Measurements from ENCODE around the gene PDGFB.

DNA sequence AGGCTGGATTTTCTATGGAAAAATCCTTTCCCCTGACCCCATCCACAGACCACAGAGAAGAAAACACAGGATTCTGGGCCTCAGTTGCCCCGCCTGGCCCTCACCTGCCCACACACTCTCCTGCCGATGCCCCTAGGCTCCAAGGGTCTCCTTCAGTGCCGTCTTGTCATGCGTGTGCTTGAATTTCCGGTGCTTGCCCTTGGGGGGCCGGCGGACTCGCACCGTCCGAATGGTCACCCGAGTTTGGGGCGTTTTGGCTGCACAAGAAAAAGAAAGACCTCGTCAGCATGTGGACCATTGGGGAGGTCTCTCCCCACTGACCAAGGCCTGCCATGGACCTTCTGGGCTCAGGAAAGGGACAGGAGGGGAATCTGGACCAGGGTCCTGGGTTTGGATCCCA is 19.2 kb downstream of the PDGFB start:
- TF ChIP-seq POLR2AphosphoS5 (IDR thresholded peaks at IDR 0.05; ENCODE audit: low read depth) (no peak), EZH2 (IDR thresholded peaks at IDR 0.05; ENCODE audit: low read depth, unreplicated experiment) (no peak), NANOG (IDR thresholded peaks at IDR 0.05; ENCODE audit: borderline replicate concordance) (no peak), JUNB (IDR thresholded peaks at IDR 0.05; ENCODE audit: unreplicated experiment) (no peak), EZH2phosphoT487 (IDR thresholded peaks at IDR 0.05; ENCODE audit: unreplicated experiment) (no peak), ZNF331 (CRISPR knock-in tag; IDR thresholded peaks at IDR 0.05; ENCODE audit: low read depth) (no peak), CREB1 (CRISPR knock-in tag; IDR thresholded peaks at IDR 0.05; ENCODE audit: low read depth) (no peak), STAT1 (IDR thresholded peaks at IDR 0.05; ENCODE audit: unreplicated experiment) (no peak), ZNF114 (CRISPR knock-in tag; IDR thresholded peaks at IDR 0.05) (no peak)
- TF ChIP-seq, protein P1, sequence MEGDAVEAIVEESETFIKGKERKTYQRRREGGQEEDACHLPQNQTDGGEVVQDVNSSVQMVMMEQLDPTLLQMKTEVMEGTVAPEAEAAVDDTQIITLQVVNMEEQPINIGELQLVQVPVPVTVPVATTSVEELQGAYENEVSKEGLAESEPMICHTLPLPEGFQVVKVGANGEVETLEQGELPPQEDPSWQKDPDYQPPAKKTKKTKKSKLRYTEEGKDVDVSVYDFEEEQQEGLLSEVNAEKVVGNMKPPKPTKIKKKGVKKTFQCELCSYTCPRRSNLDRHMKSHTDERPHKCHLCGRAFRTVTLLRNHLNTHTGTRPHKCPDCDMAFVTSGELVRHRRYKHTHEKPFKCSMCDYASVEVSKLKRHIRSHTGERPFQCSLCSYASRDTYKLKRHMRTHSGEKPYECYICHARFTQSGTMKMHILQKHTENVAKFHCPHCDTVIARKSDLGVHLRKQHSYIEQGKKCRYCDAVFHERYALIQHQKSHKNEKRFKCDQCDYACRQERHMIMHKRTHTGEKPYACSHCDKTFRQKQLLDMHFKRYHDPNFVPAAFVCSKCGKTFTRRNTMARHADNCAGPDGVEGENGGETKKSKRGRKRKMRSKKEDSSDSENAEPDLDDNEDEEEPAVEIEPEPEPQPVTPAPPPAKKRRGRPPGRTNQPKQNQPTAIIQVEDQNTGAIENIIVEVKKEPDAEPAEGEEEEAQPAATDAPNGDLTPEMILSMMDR (conservative IDR thresholded peaks at IDR 0.05; ENCODE audit: low read depth in 2 of 2) = no peak
- TF ChIP-seq, protein P2, sequence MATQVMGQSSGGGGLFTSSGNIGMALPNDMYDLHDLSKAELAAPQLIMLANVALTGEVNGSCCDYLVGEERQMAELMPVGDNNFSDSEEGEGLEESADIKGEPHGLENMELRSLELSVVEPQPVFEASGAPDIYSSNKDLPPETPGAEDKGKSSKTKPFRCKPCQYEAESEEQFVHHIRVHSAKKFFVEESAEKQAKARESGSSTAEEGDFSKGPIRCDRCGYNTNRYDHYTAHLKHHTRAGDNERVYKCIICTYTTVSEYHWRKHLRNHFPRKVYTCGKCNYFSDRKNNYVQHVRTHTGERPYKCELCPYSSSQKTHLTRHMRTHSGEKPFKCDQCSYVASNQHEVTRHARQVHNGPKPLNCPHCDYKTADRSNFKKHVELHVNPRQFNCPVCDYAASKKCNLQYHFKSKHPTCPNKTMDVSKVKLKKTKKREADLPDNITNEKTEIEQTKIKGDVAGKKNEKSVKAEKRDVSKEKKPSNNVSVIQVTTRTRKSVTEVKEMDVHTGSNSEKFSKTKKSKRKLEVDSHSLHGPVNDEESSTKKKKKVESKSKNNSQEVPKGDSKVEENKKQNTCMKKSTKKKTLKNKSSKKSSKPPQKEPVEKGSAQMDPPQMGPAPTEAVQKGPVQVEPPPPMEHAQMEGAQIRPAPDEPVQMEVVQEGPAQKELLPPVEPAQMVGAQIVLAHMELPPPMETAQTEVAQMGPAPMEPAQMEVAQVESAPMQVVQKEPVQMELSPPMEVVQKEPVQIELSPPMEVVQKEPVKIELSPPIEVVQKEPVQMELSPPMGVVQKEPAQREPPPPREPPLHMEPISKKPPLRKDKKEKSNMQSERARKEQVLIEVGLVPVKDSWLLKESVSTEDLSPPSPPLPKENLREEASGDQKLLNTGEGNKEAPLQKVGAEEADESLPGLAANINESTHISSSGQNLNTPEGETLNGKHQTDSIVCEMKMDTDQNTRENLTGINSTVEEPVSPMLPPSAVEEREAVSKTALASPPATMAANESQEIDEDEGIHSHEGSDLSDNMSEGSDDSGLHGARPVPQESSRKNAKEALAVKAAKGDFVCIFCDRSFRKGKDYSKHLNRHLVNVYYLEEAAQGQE (IDR thresholded peaks at IDR 0.05; ENCODE audit: unreplicated experiment) = no peak
- TF ChIP-seq, protein P3, sequence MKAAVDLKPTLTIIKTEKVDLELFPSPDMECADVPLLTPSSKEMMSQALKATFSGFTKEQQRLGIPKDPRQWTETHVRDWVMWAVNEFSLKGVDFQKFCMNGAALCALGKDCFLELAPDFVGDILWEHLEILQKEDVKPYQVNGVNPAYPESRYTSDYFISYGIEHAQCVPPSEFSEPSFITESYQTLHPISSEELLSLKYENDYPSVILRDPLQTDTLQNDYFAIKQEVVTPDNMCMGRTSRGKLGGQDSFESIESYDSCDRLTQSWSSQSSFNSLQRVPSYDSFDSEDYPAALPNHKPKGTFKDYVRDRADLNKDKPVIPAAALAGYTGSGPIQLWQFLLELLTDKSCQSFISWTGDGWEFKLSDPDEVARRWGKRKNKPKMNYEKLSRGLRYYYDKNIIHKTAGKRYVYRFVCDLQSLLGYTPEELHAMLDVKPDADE (IDR thresholded peaks at IDR 0.05) = no peak
- TF ChIP-seq, protein P4, sequence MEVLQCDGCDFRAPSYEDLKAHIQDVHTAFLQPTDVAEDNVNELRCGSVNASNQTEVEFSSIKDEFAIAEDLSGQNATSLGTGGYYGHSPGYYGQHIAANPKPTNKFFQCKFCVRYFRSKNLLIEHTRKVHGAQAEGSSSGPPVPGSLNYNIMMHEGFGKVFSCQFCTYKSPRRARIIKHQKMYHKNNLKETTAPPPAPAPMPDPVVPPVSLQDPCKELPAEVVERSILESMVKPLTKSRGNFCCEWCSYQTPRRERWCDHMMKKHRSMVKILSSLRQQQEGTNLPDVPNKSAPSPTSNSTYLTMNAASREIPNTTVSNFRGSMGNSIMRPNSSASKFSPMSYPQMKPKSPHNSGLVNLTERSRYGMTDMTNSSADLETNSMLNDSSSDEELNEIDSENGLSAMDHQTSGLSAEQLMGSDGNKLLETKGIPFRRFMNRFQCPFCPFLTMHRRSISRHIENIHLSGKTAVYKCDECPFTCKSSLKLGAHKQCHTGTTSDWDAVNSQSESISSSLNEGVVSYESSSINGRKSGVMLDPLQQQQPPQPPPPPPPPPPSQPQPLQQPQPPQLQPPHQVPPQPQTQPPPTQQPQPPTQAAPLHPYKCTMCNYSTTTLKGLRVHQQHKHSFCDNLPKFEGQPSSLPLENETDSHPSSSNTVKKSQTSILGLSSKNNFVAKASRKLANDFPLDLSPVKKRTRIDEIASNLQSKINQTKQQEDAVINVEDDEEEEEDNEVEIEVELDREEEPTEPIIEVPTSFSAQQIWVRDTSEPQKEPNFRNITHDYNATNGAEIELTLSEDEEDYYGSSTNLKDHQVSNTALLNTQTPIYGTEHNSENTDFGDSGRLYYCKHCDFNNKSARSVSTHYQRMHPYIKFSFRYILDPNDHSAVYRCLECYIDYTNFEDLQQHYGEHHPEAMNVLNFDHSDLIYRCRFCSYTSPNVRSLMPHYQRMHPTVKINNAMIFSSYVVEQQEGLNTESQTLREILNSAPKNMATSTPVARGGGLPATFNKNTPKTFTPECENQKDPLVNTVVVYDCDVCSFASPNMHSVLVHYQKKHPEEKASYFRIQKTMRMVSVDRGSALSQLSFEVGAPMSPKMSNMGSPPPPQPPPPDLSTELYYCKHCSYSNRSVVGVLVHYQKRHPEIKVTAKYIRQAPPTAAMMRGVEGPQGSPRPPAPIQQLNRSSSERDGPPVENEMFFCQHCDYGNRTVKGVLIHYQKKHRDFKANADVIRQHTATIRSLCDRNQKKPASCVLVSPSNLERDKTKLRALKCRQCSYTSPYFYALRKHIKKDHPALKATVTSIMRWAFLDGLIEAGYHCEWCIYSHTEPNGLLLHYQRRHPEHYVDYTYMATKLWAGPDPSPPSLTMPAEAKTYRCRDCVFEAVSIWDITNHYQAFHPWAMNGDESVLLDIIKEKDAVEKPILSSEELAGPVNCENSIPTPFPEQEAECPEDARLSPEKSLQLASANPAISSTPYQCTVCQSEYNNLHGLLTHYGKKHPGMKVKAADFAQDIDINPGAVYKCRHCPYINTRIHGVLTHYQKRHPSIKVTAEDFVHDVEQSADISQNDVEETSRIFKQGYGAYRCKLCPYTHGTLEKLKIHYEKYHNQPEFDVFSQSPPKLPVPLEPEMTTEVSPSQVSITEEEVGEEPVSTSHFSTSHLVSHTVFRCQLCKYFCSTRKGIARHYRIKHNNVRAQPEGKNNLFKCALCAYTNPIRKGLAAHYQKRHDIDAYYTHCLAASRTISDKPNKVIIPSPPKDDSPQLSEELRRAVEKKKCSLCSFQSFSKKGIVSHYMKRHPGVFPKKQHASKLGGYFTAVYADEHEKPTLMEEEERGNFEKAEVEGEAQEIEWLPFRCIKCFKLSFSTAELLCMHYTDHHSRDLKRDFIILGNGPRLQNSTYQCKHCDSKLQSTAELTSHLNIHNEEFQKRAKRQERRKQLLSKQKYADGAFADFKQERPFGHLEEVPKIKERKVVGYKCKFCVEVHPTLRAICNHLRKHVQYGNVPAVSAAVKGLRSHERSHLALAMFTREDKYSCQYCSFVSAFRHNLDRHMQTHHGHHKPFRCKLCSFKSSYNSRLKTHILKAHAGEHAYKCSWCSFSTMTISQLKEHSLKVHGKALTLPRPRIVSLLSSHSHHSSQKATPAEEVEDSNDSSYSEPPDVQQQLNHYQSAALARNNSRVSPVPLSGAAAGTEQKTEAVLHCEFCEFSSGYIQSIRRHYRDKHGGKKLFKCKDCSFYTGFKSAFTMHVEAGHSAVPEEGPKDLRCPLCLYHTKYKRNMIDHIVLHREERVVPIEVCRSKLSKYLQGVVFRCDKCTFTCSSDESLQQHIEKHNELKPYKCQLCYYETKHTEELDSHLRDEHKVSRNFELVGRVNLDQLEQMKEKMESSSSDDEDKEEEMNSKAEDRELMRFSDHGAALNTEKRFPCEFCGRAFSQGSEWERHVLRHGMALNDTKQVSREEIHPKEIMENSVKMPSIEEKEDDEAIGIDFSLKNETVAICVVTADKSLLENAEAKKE (CRISPR knock-in tag; IDR thresholded peaks at IDR 0.05) = no peak

Data from GM23338 (cell line).